Endothelial cell of umbilical vein (primary cell): ENCODE data around the gene TFAP2D. TPM values are rescaled to one million over a fixed set of nuclear protein-coding genes. Genes with fewer than 3 reads are reported as not detected.

ENCODE experiments used
- BruUV-seq: library from RNA; stranded (reverse); fragments of 400-500 nt; replicated peaks from 2 replicates; lab custom pipeline; 2021; lab: Mats Ljungman, UMichigan
- CTCF ChIA-PET: fragments of 300-600, 350-600 bp; sonication (Branson Sonifier 250); formaldehyde crosslinking; loops from one replicate; lab custom pipeline; 2021; ENCODE audit warnings: antibody characterized with exemption, inconsistent platforms; lab: Charles Lee
- POLR2A ChIA-PET: fragments of 300-600, 350-600 bp; sonication (Branson Sonifier 250); formaldehyde crosslinking; loops from one replicate; lab custom pipeline; 2021; ENCODE audit warnings: antibody characterized with exemption, inconsistent platforms; lab: Charles Lee
- DNase-seq: peaks from one replicate; pipeline ENCODE4 v3.0.0-alpha.2; 2011; ENCODE audit warnings: low read depth, low spot score
- FAIRE-seq: peaks from 2 replicates; lab custom pipeline; 2011; peaks lifted over from hg19 to GRCh38; lab: Jason Lieb, UNC
- H2AFZ ChIP-seq: 2 replicates; pipeline ENCODE4 v1.6.0; 2012; ENCODE audit warnings: low read depth, low read length, control low read depth, inconsistent platforms
- H3K27ac ChIP-seq: 2 replicates; pipeline ENCODE4 v1.5.1; 2011; ENCODE audit warnings: low read depth, mild to moderate bottlenecking, control low read depth, low read length, moderate library complexity; ENCODE audit not compliant: insufficient read depth
- H3K27me3 ChIP-seq, 2 experiments: 2 replicates each; pipeline versions ENCODE4 v1.6.0 to v1.6.1; 2011; ENCODE audit warnings: low read length in 2 of 2, mixed read lengths in 1 of 2; ENCODE audit not compliant: control insufficient read depth in 2 of 2, insufficient read depth in 2 of 2
- H3K36me3 ChIP-seq, 2 experiments: 2 replicates in 1 of 2; 3 replicates in 1 of 2; pipeline ENCODE4 v1.5.1; 2011; ENCODE audit warnings: low read length in 2 of 2, mild to moderate bottlenecking in 1 of 2, moderate library complexity in 1 of 2; ENCODE audit not compliant: control insufficient read depth in 2 of 2, insufficient read depth in 2 of 2; ENCODE audit errors: extremely low read depth in 1 of 2
- H3K4me1 ChIP-seq: 3 replicates; pipeline ENCODE4 v1.5.1; 2011; ENCODE audit warnings: mild to moderate bottlenecking, low read length; ENCODE audit not compliant: control insufficient read depth, insufficient read depth; ENCODE audit errors: extremely low read depth
- H3K4me2 ChIP-seq: 2 replicates; pipeline ENCODE4 v1.6.1; 2011; ENCODE audit warnings: low read length, control low read depth, mixed read lengths; ENCODE audit not compliant: insufficient read depth
- H3K4me3 ChIP-seq, 3 experiments: fragments of 200-600 bp in 1 of 3; sonication (generic), shearing (Covaris generic) in 1 of 3; replicated peaks in 1 of 3; 2 replicates each; pipeline ENCODE4 v1.5.1; 2011 to 2016; ENCODE audit warnings: control low read depth in 3 of 3, low read length in 3 of 3, mild to moderate bottlenecking in 2 of 3, inconsistent platforms in 1 of 3, low read depth in 1 of 3, moderate library complexity in 1 of 3; ENCODE audit not compliant: insufficient read depth in 1 of 3
- H3K79me2 ChIP-seq: 2 replicates; pipeline ENCODE4 v1.6.0; 2012; ENCODE audit warnings: low read length, inconsistent platforms; ENCODE audit not compliant: control insufficient read depth, insufficient read depth
- H3K9ac ChIP-seq: replicated peaks from 2 replicates; pipeline ENCODE3; 2011; ENCODE audit warnings: low read length, control low read depth; ENCODE audit not compliant: insufficient read depth; ENCODE audit errors: extremely low read depth
- H3K9me1 ChIP-seq: replicated peaks from 3 replicates; pipeline ENCODE4 v1.6.0; 2011; ENCODE audit warnings: mild to moderate bottlenecking, low read length; ENCODE audit not compliant: control insufficient read depth, insufficient read depth; ENCODE audit errors: extremely low read depth
- H3K9me3 ChIP-seq: replicated peaks from 2 replicates; pipeline ENCODE4 v1.5.1; 2012; ENCODE audit warnings: low read length, inconsistent platforms; ENCODE audit not compliant: control insufficient read depth, insufficient read depth
- H4K20me1 ChIP-seq: replicated peaks from 2 replicates; pipeline ENCODE3; 2011; ENCODE audit warnings: mild to moderate bottlenecking, low read length; ENCODE audit not compliant: control insufficient read depth, insufficient read depth; ENCODE audit errors: extremely low read depth
- CTCF ChIP-seq, 2 donors: IDR thresholded peaks; 1 replicate in 1 of 2; 2 replicates in 1 of 2; pipeline ENCODE4 v1.5.1; 2011; ENCODE audit warnings: low read length in 2 of 2, mild to moderate bottlenecking in 2 of 2, moderate library complexity in 2 of 2, control low read depth in 1 of 2, inconsistent platforms in 1 of 2, low read depth in 1 of 2; ENCODE audit not compliant: insufficient read depth in 1 of 2; ENCODE audit errors: extremely low read depth in 1 of 2
- EZH2 ChIP-seq: IDR thresholded peaks from 2 replicates; pipeline ENCODE4 v1.6.1; 2012; ENCODE audit warnings: borderline replicate concordance, low read depth, mild to moderate bottlenecking, moderate library complexity, low read length, inconsistent platforms; ENCODE audit not compliant: severe bottlenecking
- FOS ChIP-seq: IDR thresholded peaks from 2 replicates; pipeline ENCODE4 v1.6.1; 2011; ENCODE audit warnings: mild to moderate bottlenecking, low read length, moderate library complexity, borderline replicate concordance; ENCODE audit not compliant: insufficient read depth
- GATA2 ChIP-seq: IDR thresholded peaks from 2 replicates; pipeline ENCODE4 v1.7.0; 2011; ENCODE audit warnings: low read depth, mild to moderate bottlenecking, moderate library complexity, mixed read lengths, low read length; ENCODE audit not compliant: insufficient read length, insufficient read depth
- JUN ChIP-seq: IDR thresholded peaks from 2 replicates; pipeline ENCODE4 v1.6.1; 2011; ENCODE audit warnings: borderline replicate concordance, low read depth; ENCODE audit not compliant: insufficient read length, insufficient read depth
- MAX ChIP-seq: IDR thresholded peaks from 2 replicates; pipeline ENCODE4 v1.6.1; 2011; ENCODE audit not compliant: insufficient read depth, insufficient read length
- MYC ChIP-seq: IDR thresholded peaks from one replicate; pipeline ENCODE4 v1.6.1; 2011; ENCODE audit warnings: mild to moderate bottlenecking, low read depth, low read length
- POLR2A ChIP-seq: IDR thresholded peaks from 2 replicates; pipeline ENCODE4 v1.6.1; 2012; ENCODE audit warnings: low read depth, mild to moderate bottlenecking, control low read depth, low read length
- POLR2AphosphoS5 ChIP-seq: IDR thresholded peaks from 2 replicates; pipeline ENCODE4 v1.6.1; 2012; ENCODE audit warnings: low read depth, mild to moderate bottlenecking, control low read depth, low read length, moderate library complexity; ENCODE audit not compliant: insufficient read depth
- dilution Hi-C: fragments of 300-500 bp; cut with MboI; formaldehyde crosslinking; loops from one replicate; pipeline ENCODE4 v1.15.0; 2019; ENCODE audit warnings: low sequenced_read_pairs; ENCODE audit not compliant: extremely low pct_ligation_motif_present
- intact Hi-C: fragments of 100-400 bp; cut with micrococcal nuclease; formaldehyde crosslinking; loops from one replicate; pipeline ENCODE4 v1.10.0; 2022
- polyA plus RNA-seq, 4 experiments: library from polyadenylated mRNA; depleted of rRNA in 3 of 4; stranded (reverse) in 3 of 4; unstranded in 1 of 4; fragments of >200 nt; gene quantifications; 2 replicates each; pipeline versions ENCODE4 v1.2.1 to v1.2.3, GENCODE V29; 2011 to 2012; ENCODE audit warnings: missing spikeins in 1 of 4
- total RNA-seq: library from RNA; stranded (reverse); gene quantifications from 2 replicates; pipeline ENCODE4 v1.2.3, GENCODE V29; 2021

Gene TFAP2D
- total and polyA plus RNA-seq, 2 donors (not counting 3 experiments of a cell fraction or from before 2014, with no cell fraction given): not detected

- H3K27ac ChIP-seq: no peak overlapping the region
- DNase-seq: no peak
- H3K4me1 ChIP-seq: no peaks in the 10 kb centered on the region
- FAIRE-seq: no peak
- ChIA-PET POLR2A (no interaction called here), CTCF (no interaction called here)
- no peaks in the 10 kb centered on the region for H3K36me3 ChIP-seq
- TF ChIP-seq FOS (no peak), JUN (no peak), GATA2 (no peak), CTCF (IDR thresholded peaks at IDR 0.05; ENCODE audit: extremely low read depth in 1 of 2, insufficient read depth in 1 of 2, low read depth in 1 of 2, low read length in 2 of 2) (no peak), EZH2 (no peak), POLR2AphosphoS5 (no peak), MYC (no peak), MAX (no peak), POLR2A (no peak)
- BruUV-seq: no TSS peak
- no peaks in the 10 kb centered on the region for H3K9me3 ChIP-seq
- intact Hi-C loops: loop anchor here (2.0 to 5.0 kb wide), 2 partner anchors 23 to 65 kb away; no protein-coding TSS in a partner anchor
- H3K9ac ChIP-seq: no peak overlapping the region
- H2AFZ ChIP-seq: no peak overlapping the region
- peaks cover 47 to 68% of the 10 kb centered on the region in 2 experiments for H3K27me3 ChIP-seq
- H3K79me2 ChIP-seq: no peaks in the 10 kb centered on the region
- H3K9me1 ChIP-seq: no peaks in the 10 kb centered on the region
- H3K4me3 ChIP-seq: no peak overlapping the region
- no peak overlapping the region for H3K4me2 ChIP-seq
- dilution Hi-C loops: no loop called here
- H4K20me1 ChIP-seq: no peaks in the 10 kb centered on the region
These were observed 8.7 kb downstream of the TFAP2D start for GRCh38 chr6:50721978-50722377.
